MM.1S (cell line): ENCODE data around the gene C20orf96.

ENCODE experiments used
- DNase-seq: peaks from one replicate; pipeline ENCODE4 v3.0.0-alpha.2; 2015
- H2AFZ ChIP-seq: fragments of 300-600 bp; sonication (generic); 2 replicates; pipeline ENCODE4 v1.6.0; 2016; ENCODE audit warnings: antibody characterized with exemption, low read length
- H3F3A ChIP-seq: fragments of 300-600 bp; sonication (generic); 2 replicates; pipeline ENCODE4 v1.6.1; 2016; ENCODE audit warnings: mild to moderate bottlenecking, antibody characterized with exemption, low read length, moderate library complexity, mixed read lengths; ENCODE audit not compliant: insufficient read depth
- H3K27ac ChIP-seq: fragments of 300-600 bp; sonication (generic); 2 replicates; pipeline ENCODE4 v1.5.1; 2016; ENCODE audit warnings: mild to moderate bottlenecking, low read length
- H3K27me3 ChIP-seq: fragments of 300-600 bp; sonication (generic); replicated peaks from 2 replicates; pipeline ENCODE4 v1.6.0; 2016; ENCODE audit warnings: low read length; ENCODE audit not compliant: insufficient read depth
- H3K36me3 ChIP-seq: fragments of 300-600 bp; sonication (generic); replicated peaks from 2 replicates; pipeline ENCODE4 v1.6.1; 2016; ENCODE audit warnings: mild to moderate bottlenecking, low read length, mixed read lengths; ENCODE audit not compliant: insufficient read depth
- H3K4me1 ChIP-seq: fragments of 300-600 bp; sonication (generic); 2 replicates; pipeline ENCODE4 v1.6.1; 2016; ENCODE audit warnings: low read length, mixed read lengths
- H3K4me2 ChIP-seq: fragments of 300-600 bp; sonication (generic); 2 replicates; pipeline ENCODE4 v1.6.0; 2016; ENCODE audit warnings: low read depth, low read length
- H3K4me3 ChIP-seq: fragments of 300-600 bp; sonication (generic); 2 replicates; pipeline ENCODE4 v1.5.1; 2016; ENCODE audit warnings: low read length, mixed read lengths
- H3K79me2 ChIP-seq: fragments of 300-600 bp; sonication (generic); 2 replicates; pipeline ENCODE4 v1.6.1; 2016; ENCODE audit warnings: mixed run types, low read length, mixed read lengths
- H3K9ac ChIP-seq: fragments of 300-600 bp; sonication (generic); 2 replicates; pipeline ENCODE4 v1.6.1; 2016; ENCODE audit warnings: low read length, mixed read lengths
- H3K9me2 ChIP-seq: fragments of 300-600 bp; sonication (generic); replicated peaks from 2 replicates; pipeline ENCODE4 v1.6.1; 2016; ENCODE audit warnings: mild to moderate bottlenecking, low read length, mixed read lengths; ENCODE audit not compliant: insufficient read depth
- H3K9me3 ChIP-seq: fragments of 300-600 bp; sonication (generic); replicated peaks from 2 replicates; pipeline ENCODE4 v1.6.1; 2016; ENCODE audit warnings: mild to moderate bottlenecking, low read length, mixed read lengths; ENCODE audit not compliant: insufficient read depth
- H4K20me1 ChIP-seq: fragments of 300-600 bp; sonication (generic); 2 replicates; pipeline ENCODE4 v1.6.1; 2016; ENCODE audit warnings: mild to moderate bottlenecking, low read length, moderate library complexity, mixed read lengths; ENCODE audit not compliant: insufficient read depth
- EZH2 ChIP-seq: fragments of 300-600 bp; sonication (generic); optimal IDR thresholded peaks from 2 replicates; pipeline ENCODE3; 2017; ENCODE audit warnings: low read depth, mild to moderate bottlenecking, antibody characterized with exemption, low read length, mixed read lengths
- EZH2phosphoT487 ChIP-seq: fragments of 300-600 bp; sonication (generic); IDR thresholded peaks from 2 replicates; pipeline ENCODE4 v1.6.1; 2018; ENCODE audit warnings: antibody characterized with exemption, low read length
- TF ChIP-seq, protein P1 (sequence below): fragments of 300-600 bp; sonication (generic); IDR thresholded peaks from 2 replicates; pipeline ENCODE4 v1.5.1; 2016; ENCODE audit warnings: antibody characterized with exemption, low read length, mixed read lengths

C20orf96 gene

DNA sequence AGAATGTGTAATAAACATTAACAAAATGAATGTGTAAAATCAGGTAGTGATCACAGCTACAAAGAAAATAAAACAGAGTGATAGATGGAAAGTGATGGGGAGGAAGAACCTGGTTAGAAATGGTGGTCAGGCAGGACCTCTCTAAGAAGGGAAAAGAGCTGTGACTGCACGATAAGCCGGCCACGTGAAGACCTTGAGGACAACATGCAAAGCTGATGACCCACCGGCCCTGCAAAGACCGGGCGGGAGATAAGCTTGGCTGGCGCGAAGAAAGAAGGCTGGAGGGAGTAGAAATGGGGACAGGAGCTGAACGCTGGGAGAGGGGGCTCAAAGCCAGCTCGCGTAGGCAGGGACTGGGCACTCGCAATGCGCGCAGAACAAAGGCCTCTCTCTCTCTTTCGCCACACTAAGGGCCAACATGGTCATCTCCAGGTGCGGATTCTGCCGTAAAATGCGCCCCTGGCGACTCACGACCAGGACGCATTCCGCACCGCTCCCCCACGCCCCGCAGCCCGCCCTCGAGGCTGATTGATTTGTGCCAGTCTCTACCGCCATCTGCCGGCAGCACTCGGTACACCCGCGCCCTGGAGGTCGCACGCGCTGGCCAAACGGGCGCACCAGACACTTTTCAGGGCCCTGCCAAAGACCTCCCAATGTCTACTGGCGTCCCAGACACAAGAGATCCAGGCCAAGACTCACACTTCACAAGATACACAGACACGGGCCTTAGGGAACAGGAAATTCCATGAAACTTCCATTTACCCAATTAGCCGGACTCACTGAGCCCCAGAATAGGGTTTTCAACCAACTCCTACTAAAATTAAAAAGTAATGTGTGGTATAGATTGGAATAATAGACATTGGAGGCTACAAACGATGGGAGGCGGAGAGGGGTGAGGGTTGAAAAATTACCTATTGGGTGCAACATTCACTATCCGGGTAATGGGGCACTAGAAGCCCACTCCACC lies 23.7 kb downstream of the C20orf96 start:
- Histone ChIP-seq H3F3A (no peaks in the 10 kb centered on the region), H2AFZ (peak overlapping the region; percentile 89), H3K27ac (no peak overlapping the region), H3K27me3 (no peaks in the 10 kb centered on the region), H3K36me3 (no peaks in the 10 kb centered on the region), H3K4me1 (no peaks in the 10 kb centered on the region), H3K4me3 (peak overlapping the region; percentile 61), H3K9me2 (no peaks in the 10 kb centered on the region), H3K79me2 (no peaks in the 10 kb centered on the region), H3K9me3 (no peaks in the 10 kb centered on the region), H3K9ac (peak overlapping the region; percentile 54), H3K4me2 (peak overlapping the region; percentile 84), H4K20me1 (no peaks in the 10 kb centered on the region)
- peak; percentile 88 for DNase-seq
- no peak for TF ChIP-seq EZH2phosphoT487
- TF ChIP-seq EZH2: no peak
- TF ChIP-seq, protein P1, sequence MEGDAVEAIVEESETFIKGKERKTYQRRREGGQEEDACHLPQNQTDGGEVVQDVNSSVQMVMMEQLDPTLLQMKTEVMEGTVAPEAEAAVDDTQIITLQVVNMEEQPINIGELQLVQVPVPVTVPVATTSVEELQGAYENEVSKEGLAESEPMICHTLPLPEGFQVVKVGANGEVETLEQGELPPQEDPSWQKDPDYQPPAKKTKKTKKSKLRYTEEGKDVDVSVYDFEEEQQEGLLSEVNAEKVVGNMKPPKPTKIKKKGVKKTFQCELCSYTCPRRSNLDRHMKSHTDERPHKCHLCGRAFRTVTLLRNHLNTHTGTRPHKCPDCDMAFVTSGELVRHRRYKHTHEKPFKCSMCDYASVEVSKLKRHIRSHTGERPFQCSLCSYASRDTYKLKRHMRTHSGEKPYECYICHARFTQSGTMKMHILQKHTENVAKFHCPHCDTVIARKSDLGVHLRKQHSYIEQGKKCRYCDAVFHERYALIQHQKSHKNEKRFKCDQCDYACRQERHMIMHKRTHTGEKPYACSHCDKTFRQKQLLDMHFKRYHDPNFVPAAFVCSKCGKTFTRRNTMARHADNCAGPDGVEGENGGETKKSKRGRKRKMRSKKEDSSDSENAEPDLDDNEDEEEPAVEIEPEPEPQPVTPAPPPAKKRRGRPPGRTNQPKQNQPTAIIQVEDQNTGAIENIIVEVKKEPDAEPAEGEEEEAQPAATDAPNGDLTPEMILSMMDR: peak; percentile 96

DNA sequence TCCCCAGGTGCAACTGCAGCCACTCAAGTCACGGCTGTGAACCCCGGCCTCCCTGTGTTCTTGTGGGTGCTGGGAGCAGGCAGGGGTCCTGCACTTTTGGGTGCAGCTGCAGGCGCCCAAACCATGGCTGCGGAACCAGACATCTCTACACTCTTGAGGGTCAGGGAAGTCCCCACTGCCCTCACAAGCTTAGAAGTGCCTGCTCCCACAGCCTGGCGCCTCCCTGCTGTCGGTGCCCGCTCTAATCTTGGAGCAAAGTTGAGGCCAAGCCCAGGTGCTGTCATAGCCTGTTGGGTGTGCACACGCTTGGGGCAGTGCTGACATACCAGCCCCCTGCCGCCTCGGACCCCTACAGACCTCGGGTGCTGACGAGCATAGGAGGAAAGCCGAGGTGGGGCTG lies 26.8 kb downstream of the C20orf96 start:
- Histone ChIP-seq H3K9me2 (no peaks in the 10 kb centered on the region), H3K27me3 (no peaks in the 10 kb centered on the region), H4K20me1 (no peaks in the 10 kb centered on the region), H3K4me3 (no peak overlapping the region), H3K9ac (no peak overlapping the region), H3K4me2 (no peak overlapping the region), H3F3A (no peaks in the 10 kb centered on the region), H3K4me1 (no peaks in the 10 kb centered on the region), H3K27ac (no peak overlapping the region), H2AFZ (no peak overlapping the region), H3K36me3 (no peaks in the 10 kb centered on the region), H3K9me3 (no peaks in the 10 kb centered on the region), H3K79me2 (no peaks in the 10 kb centered on the region)
- DNase-seq: no peak
- TF ChIP-seq, protein P1: no peak
- TF ChIP-seq EZH2phosphoT487 (no peak), EZH2 (no peak)

DNA sequence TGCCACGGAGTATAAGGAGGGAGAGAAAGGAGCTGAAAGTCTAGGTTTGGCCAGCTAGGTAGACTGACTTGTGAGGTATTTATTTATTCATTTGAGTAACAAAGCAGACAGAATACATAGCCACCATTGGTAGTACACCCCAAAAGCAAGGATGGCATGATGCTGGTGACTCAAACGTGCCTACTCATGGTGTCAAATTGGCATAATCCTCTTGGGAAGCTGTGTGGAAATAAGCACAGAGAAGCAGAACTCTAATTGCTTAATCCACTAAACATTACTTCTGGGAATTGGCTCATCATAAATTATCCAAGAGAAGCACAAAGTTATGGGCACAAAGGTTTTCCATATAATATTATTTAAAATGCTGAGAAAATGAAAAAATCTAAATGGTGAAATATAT lies 30.6 kb downstream of the C20orf96 start:
- H3K27me3 ChIP-seq: no peaks in the 10 kb centered on the region
- H3K4me1 ChIP-seq: no peaks in the 10 kb centered on the region
- H3K9ac ChIP-seq: no peak overlapping the region
- H3F3A ChIP-seq: no peaks in the 10 kb centered on the region
- no peak overlapping the region for H2AFZ ChIP-seq
- no peaks in the 10 kb centered on the region for H4K20me1 ChIP-seq
- H3K4me2 ChIP-seq: no peak overlapping the region
- H3K4me3 ChIP-seq: no peak overlapping the region
- no peaks in the 10 kb centered on the region for H3K9me3 ChIP-seq
- no peaks in the 10 kb centered on the region for H3K36me3 ChIP-seq
- H3K79me2 ChIP-seq: no peaks in the 10 kb centered on the region
- DNase-seq: no peak
- no peak overlapping the region for H3K27ac ChIP-seq
- no peaks in the 10 kb centered on the region for H3K9me2 ChIP-seq
- TF ChIP-seq EZH2phosphoT487: no peak
- TF ChIP-seq, protein P1: no peak
- no peak for TF ChIP-seq EZH2
